Measurements from ENCODE around the gene SURF6.
"Not testable (repeated sequence)": the region's sequence is repeated elsewhere in the genome, so short reads cannot be mapped to it uniquely, and the experiment has no call there.

Gene SURF6

GRCh38 chr9:133347515-133347984 lies 11.6 kb upstream of the SURF6 start:
- DNase-seq (ENCODE audit: low read depth) = no peak

DNA sequence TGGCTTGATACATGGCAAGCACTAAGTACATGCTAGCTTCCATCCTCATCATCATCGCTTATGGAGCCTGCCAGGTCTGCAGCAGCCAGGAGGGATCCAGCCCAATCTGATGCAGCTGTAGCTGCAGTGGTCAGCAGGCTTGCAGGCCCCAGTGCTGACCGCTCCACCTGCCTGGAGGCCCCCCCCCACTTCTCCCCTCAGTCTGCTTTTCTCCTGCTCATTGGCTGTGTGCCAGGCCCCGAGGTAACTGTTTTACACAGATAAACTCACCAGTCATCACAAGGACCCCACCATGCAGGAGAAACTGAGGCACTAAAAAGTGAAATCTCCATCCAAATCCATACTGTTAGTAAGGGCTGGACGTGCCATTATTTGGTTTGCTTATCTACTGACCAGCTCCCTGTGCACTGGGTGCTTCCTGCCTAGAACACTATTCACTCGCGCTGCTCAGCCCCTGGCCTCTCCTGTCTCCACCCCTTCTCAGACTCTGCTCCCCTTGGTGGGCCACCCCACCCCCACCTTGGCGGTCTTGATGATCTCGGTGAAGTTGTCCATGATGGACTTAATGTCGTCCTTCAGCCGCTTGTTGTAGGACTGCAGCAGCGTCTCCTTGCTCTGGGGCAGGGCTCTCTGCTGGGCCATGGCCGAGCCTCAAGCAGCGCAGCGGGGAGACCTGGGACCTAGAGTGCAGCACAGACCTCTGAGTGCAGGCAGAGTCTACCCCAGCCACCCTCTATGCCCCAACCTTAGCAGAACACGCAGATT lies 10.2 kb upstream of the SURF6 start:
- DNase-seq (ENCODE audit: low read depth) = no peak

GRCh38 chr9:133345596-133345995 lies 9.6 kb upstream of the SURF6 start:
- no peak for DNase-seq (ENCODE audit: low read depth)

GRCh38 chr9:133344979-133345378 lies 9.0 kb upstream of the SURF6 start:
- no peak for DNase-seq (ENCODE audit: low read depth)

DNA sequence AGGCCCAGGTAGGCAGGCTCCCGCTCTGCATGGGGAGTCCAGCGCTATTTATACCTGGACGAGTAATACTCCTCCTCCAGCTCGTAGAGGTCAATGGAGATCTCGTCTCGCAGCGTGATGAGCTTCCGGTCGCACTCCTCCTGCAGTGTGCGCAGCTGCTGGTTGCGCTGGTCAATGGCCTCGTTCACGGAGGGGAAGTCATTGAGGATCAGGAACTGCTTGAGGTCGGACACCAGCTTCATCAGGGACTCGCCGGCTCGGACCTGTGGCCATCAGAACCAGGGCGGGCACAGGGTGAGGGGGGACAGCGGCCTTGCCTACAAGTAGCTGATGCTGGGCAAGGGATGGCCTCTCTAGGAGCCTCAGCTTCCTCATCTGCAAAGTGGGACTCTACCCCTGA lies 8.1 kb upstream of the SURF6 start:
- no peak for DNase-seq (ENCODE audit: low read depth)

DNA sequence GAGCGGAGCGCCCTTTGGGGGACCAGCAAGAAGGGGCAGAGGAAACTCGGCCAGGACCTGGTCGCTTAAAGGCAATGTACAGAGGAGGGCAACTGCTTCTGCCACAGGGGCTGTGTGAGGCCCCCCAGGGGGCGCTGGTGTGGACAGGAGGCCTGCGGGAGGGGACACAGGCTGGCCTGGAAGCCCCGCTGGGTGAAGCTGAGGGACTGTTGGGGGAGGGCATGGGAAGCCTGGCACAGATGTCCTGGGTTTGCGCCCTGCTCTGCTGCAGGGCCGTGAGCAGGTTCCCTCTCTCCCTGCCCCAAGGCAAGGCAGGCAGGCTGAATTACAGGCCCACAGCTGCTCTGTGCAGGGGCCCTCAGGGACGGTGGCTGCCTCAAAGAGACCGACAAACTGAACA lies 6.6 kb upstream of the SURF6 start:
- DNase-seq (ENCODE audit: low read depth) = no peak

GRCh38 chr9:133342069-133342406 lies 6.0 kb upstream of the SURF6 start:
- no peak for DNase-seq (ENCODE audit: low read depth)

- no peak for DNase-seq (ENCODE audit: low read depth)
These were observed 5.5 kb upstream of the SURF6 start for GRCh38 chr9:133341369-133342068.

- no peak for DNase-seq (ENCODE audit: low read depth)
These were observed 4.9 kb upstream of the SURF6 start for GRCh38 chr9:133340916-133341315.

- no peak for DNase-seq (ENCODE audit: low read depth)
These were observed 4.3 kb upstream of the SURF6 start for GRCh38 chr9:133340256-133340655.

DNA sequence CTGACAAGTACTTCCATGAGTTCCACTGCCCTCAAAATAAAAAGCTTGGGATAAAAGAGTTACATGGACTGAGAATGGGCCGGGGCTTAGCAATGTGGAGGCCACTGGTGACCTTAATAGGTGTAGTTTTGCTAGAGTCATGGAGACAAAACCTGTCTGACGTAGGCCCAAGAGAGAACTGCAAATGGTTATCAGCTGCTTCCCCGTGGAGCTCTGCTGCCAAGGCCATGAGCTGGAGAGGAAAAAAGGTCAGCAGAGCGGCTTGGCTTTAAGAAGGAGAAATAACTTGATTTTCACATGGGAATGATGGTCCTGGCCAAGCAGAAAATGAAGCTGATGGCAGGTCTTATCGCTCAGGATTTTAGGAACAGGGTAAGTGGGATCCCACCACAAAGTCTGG lies 3.7 kb upstream of the SURF6 start:
- no peak for DNase-seq (ENCODE audit: low read depth)

DNA sequence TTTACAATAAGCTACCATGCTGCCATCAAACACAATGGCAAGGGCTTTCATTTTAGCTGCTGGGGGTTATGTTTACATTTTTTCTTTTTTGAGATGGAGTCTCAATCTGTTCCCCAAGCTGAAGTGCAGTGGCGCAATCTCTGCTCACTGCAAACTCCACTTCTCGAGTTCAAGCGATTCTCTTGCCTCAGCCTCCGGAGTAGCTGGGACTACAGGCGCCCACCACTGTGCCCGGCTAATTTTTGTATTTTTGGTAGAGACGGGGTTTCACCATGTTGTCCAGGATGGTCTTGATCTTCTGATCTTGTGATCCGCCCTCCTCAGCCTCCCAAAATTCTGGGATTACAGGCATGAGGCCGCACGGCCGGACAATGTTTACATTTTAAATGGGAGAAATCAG lies 1.1 kb downstream of the SURF6 start:
- DNase-seq (ENCODE audit: low read depth) = not testable (repeated sequence)

- DNase-seq (ENCODE audit: low read depth) = no peak
These were observed 1.8 kb downstream of the SURF6 start for GRCh38 chr9:133334161-133334560.

DNA sequence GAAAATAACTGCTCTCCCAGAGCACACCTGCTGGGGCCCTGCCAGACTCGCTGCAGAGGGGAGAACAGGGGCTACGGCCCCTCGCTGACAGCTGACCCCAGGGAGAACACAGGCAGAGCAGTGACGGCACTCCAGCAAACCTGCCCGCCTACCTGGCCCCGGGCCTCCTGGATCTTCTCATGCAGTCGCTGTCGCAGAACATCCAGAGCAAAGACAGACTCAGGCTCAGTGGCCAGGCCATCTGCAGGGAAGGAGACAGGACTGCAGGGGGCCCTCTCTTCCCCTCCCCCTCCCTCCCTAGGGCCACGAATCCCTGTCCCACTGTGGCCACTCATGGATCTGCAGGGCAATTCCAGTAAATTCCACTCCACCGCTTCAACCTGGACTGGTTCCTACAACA lies 2.4 kb downstream of the SURF6 start:
- DNase-seq (ENCODE audit: low read depth) = no peak

DNA sequence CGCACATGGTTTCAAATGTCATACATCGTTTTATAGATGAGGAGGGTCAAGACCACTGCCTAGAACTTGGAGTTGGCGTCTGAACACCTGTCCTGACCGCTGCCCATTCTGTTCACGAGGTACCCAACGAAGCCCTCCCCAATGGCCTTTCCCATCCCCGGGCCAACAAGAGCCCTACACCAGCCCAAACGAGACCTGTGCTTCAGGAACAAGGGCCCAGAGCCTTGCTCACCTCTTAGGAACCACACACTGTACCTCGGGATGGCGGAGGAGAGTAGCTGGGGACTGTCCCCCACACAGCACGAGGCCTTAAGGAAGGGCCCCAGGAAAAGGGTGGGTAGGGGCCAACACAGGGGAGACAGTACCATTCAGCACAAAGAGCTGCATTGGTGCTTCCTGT lies 3.0 kb downstream of the SURF6 start:
- DNase-seq (ENCODE audit: low read depth) = no peak

DNA sequence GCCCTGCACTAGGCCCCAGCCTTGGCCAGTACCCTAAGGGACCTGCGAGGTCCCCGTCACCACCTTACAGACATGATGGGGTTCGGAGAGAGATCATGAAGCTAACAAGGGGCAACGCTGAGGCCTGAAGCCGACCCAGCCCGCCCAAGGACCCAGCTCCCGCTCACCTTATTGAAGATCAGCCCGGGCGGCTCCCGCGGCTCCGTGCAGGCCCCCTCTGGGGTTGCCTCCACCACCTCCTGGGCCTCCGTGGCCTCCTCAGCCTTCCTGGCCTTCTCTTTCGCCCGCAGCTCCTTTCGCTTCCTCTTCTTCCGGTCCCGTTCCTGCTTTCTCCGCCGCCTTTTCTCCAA lies 3.6 kb downstream of the SURF6 start:
- no peak for DNase-seq (ENCODE audit: low read depth)

DNA sequence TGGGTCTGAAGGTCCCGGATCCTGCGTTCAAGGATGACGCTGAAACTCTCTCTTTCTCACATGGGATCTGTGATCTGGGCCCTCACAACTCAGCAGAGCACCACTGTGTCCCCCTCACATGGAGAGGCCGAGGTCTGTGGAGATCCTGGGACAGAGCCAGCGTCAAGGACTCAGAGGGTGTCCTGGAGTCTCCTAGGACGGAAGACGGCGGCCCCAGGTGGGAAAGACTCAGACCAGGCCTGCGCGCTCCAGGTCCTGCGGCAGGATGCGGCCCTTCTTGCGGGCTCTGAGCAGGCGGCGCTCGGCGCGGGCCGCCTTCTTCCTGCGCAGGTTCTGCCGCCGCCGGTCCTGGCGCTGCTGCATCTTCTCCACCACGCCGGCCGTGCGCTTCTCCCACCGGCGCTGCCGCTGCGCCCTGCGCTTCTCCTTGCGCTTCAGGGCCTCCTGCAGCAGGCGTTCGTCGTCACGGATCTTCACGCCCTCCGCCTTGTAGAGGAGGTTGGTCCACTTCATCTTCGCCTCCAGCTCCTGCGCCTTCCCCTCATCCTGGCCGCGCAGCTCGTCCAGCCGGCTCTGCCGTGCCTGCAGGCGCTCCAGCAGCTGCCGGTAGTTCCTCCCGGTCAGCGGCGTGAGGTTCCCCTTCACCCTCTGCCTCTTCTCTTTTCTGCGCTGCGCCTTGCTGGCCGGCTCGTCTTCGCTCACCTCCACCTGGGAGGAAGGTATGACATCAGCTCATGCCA lies 4.2 kb downstream of the SURF6 start:
- no peak for DNase-seq (ENCODE audit: low read depth)

- DNase-seq (ENCODE audit: low read depth) = no peak
These were observed 4.8 kb downstream of the SURF6 start for GRCh38 chr9:133331221-133331620.

- DNase-seq (ENCODE audit: low read depth) = not testable (repeated sequence)
These were observed 6.5 kb downstream of the SURF6 start for GRCh38 chr9:133329306-133330156.

GRCh38 chr9:133327834-133328484 lies 8.0 kb downstream of the SURF6 start:
- DNase-seq (ENCODE audit: low read depth) = no peak

DNA sequence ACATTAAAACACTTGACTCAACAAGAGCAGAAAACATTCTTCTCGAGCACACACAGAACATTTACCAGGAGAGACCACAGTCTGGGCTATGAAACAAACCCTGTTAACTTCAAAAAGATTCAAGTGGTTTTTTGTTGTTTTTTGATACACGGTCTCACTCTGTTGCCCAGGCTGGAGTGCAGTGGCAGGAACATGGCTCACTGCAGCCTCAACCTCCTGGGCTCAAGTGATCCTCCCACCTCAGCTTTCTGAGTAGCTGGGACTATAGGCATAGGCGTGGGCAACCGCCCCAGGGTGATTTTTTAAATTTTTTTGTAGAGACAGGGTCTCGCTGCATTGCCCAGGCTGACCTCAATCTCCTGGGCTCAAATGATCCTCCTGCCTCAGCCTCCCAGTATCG lies 9.0 kb downstream of the SURF6 start:
- DNase-seq (ENCODE audit: low read depth) = not testable (repeated sequence)

All from HS-5 (cell line).